ENCODE data around the gene EEF1AKMT3. TPM values are rescaled to one million over a fixed set of nuclear protein-coding genes. Genes with fewer than 3 reads are reported as not detected.

The EEF1AKMT3 gene
- total RNA-seq, 1 experiment from 2014 or later = 5.0 TPM

DNA sequence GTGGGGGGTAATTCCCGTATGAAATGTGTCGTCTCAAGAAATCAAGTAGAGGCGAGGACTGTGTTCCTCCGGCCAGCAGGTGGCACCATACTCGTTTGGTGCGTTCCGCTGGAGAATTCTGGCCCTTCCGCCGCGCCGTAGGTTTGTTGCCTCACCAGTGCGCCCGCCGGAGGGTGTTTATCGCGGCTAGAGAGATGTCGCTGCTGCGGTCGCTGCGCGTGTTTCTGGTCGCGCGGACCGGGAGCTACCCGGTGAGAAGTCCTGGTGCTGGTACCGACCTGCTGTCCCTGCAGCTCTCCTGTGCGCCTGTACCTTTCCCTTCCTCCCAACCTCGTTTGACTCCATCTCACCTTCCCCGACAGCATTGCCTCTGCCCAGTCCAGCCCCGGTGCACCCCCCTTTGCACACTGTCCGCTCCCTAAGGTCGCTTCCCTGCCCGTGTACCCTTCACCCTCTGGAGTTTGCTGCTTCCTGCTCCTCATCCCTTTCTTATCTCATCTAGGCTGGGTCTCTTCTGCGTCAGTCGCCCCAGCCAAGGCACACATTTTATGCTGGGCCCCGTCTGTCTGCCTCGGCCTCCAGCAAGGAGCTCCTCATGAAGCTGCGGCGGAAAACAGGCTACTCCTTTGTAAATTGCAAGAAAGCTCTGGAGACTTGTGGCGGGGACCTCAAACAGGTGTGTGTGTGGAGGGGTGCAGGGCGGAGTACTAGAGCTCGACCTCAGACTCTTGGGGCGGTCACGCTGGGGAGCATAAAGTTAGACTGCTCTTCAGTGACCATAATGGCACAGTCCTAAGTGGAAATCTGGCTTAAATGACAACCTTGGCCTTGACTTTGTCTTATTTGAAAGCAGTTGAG lies 10.4 kb downstream of the EEF1AKMT3 start, which contains the start of gene TSFM (continued):
- TF ChIP-seq, protein P1, sequence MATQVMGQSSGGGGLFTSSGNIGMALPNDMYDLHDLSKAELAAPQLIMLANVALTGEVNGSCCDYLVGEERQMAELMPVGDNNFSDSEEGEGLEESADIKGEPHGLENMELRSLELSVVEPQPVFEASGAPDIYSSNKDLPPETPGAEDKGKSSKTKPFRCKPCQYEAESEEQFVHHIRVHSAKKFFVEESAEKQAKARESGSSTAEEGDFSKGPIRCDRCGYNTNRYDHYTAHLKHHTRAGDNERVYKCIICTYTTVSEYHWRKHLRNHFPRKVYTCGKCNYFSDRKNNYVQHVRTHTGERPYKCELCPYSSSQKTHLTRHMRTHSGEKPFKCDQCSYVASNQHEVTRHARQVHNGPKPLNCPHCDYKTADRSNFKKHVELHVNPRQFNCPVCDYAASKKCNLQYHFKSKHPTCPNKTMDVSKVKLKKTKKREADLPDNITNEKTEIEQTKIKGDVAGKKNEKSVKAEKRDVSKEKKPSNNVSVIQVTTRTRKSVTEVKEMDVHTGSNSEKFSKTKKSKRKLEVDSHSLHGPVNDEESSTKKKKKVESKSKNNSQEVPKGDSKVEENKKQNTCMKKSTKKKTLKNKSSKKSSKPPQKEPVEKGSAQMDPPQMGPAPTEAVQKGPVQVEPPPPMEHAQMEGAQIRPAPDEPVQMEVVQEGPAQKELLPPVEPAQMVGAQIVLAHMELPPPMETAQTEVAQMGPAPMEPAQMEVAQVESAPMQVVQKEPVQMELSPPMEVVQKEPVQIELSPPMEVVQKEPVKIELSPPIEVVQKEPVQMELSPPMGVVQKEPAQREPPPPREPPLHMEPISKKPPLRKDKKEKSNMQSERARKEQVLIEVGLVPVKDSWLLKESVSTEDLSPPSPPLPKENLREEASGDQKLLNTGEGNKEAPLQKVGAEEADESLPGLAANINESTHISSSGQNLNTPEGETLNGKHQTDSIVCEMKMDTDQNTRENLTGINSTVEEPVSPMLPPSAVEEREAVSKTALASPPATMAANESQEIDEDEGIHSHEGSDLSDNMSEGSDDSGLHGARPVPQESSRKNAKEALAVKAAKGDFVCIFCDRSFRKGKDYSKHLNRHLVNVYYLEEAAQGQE (IDR thresholded peaks at IDR 0.05; ENCODE audit: low read depth) = no peak
- TF ChIP-seq EZH2 (IDR thresholded peaks at IDR 0.05) = no peak

DNA sequence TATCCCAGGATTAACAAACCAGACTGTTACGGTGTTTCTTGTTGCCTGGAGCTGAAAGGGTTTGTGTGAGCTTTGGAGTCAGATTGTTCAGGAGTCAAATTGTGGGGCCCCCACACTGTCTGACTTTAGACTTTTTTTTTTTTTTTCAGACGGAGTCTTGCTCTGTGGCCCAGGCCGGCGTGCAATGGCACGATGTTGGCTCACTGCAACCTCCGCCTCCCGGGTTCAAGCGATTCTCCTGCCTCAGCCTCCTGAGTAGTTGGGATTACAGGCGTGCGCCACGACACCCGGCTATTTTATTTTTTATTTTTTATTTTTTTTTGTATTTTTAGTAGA lies 11.0 kb downstream of the EEF1AKMT3 start:
- ATAC-seq = no peak
- Histone ChIP-seq H3K4me2 (ENCODE audit: low read length) (peak overlapping the region; percentile 74), H3K79me2 (ENCODE audit: insufficient read depth, low read length) (peaks cover 47% of the 10 kb centered on the region), H2AFZ (ENCODE audit: low read depth, low read length, poor library complexity, severe bottlenecking) (no peak overlapping the region), H3K27me3 (ENCODE audit: insufficient read depth, low read length) (no peaks in the 10 kb centered on the region), H3K36me3 (ENCODE audit: control insufficient read depth in 1 of 2, insufficient read depth in 2 of 2, low read length in 2 of 2) (peaks cover 20 to 28% of the 10 kb centered on the region in 2 experiments; a peak in 3 of 4 replicates), H3K9me2 (ENCODE audit: insufficient read depth) (no peaks in the 10 kb centered on the region), H4K20me1 (ENCODE audit: insufficient read depth) (no peaks in the 10 kb centered on the region), H3K9ac (ENCODE audit: low read length) (peak overlapping the region; percentile 91), H3K27ac (ENCODE audit: low read depth, low read length) (no peak overlapping the region), H3K4me3 (replicated peaks in 1 of 2; ENCODE audit: low read depth in 1 of 2, low read length in 2 of 2) (peak overlapping the region; percentile 98 to 100), H3K9me3 (ENCODE audit: control insufficient read depth in 1 of 2, insufficient read depth in 1 of 2, low read depth in 1 of 2, low read length in 2 of 2) (no peaks in the 10 kb centered on the region), H3K4me1 (ENCODE audit: control insufficient read depth in 1 of 2, insufficient read depth in 2 of 2, low read length in 2 of 2) (peaks cover 6 to 10% of the 10 kb centered on the region in 2 experiments)
- POLR2A ChIA-PET = interaction anchor here (0.7 to 1.2 kb wide), 3 partner anchors 11 to 30 kb away, joined by 3 to 6 read pairs (median 3); partner anchors contain the start of genes EEF1AKMT3 and METTL1
- CTCF ChIA-PET = interaction anchor here (0.9 to 1.1 kb wide), 3 partner anchors 11 to 19 kb away, joined by 3 to 5 read pairs (median 3); partner anchors contain the start of genes EEF1AKMT3 and METTL1
- no peak for DNase-seq (ENCODE audit: low read depth, low spot score)
- RAD21 ChIA-PET (ENCODE audit: low non-redundant PET in 1 of 2, low total read pairs in 2 of 2, uncharacterized antibody in 2 of 2, unreplicated experiment in 2 of 2) = no interaction called here
- BruUV-seq (replicated peaks) = no TSS peak
- intact Hi-C loops (cut with micrococcal nuclease) = no loop called here
- TF ChIP-seq SRF (IDR thresholded peaks at IDR 0.05; ENCODE audit: low read depth) = no peak

Measured in HCT116 (cell line).